PFSK-1 (cell line): Measurements from ENCODE around the gene GPR158.

Experiments
- FOXP2 ChIP-seq: optimal IDR thresholded peaks from 2 replicates; pipeline ENCODE3; 2011; ENCODE audit warnings: borderline replicate concordance, control low read depth, inconsistent platforms; ENCODE audit not compliant: insufficient read depth; ENCODE audit errors: extremely low read length, extremely low read depth
- POLR2AphosphoS5 ChIP-seq: IDR thresholded peaks from 2 replicates; pipeline ENCODE4 v1.6.1; 2012; ENCODE audit warnings: low read depth, mild to moderate bottlenecking, control low read depth, low read length, moderate library complexity
- REST ChIP-seq, 2 experiments: IDR thresholded peaks; 2 replicates each; pipeline versions ENCODE4 v1.6.1 to v1.8.0; 2011 to 2012; ENCODE audit warnings: low read depth in 2 of 2, low read length in 2 of 2, control low read depth in 1 of 2, inconsistent platforms in 1 of 2, mild to moderate bottlenecking in 1 of 2, moderate library complexity in 1 of 2; ENCODE audit not compliant: insufficient read depth in 1 of 2
- SIN3A ChIP-seq: IDR thresholded peaks from 2 replicates; pipeline ENCODE4 v1.6.1; 2012; ENCODE audit warnings: mild to moderate bottlenecking, low read length, moderate library complexity, borderline replicate concordance; ENCODE audit not compliant: insufficient read depth
- TAF1 ChIP-seq: IDR thresholded peaks from 2 replicates; pipeline ENCODE4 v1.6.1; 2012; ENCODE audit warnings: low read length, control low read depth, borderline replicate concordance; ENCODE audit not compliant: insufficient read depth

Gene GPR158

GRCh38 chr10:25383686-25384085 lies 208.9 kb downstream of the GPR158 start:
- TF ChIP-seq POLR2AphosphoS5 (no peak), REST (IDR thresholded peaks at IDR 0.05; ENCODE audit: insufficient read depth in 1 of 2, low read depth in 2 of 2, low read length in 2 of 2) (no peak), FOXP2 (no peak), SIN3A (no peak), TAF1 (no peak)

DNA sequence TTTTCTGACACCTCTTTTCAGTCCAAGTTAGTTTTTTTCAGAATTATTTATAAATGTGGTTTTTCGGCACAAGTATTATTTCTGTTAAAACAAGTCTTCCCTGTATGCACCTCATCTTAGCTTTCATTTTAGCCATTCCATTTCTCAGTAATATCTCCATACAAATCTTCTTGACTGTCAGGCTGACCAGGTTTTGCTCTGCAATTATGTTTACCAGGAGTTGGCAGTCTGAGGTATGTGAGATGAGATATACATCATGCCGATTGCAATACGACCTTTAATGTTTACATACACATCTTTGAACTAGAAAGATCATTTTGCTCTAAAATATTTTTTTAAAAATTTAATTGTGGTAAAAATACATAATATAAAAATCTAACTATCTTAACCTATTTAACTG lies 209.8 kb downstream of the GPR158 start:
- no peak for TF ChIP-seq FOXP2
- no peak for TF ChIP-seq TAF1
- TF ChIP-seq REST (IDR thresholded peaks at IDR 0.05; ENCODE audit: insufficient read depth in 1 of 2, low read depth in 2 of 2, low read length in 2 of 2), result no peak
- no peak for TF ChIP-seq POLR2AphosphoS5
- no peak for TF ChIP-seq SIN3A

GRCh38 chr10:25388188-25388861 lies 213.5 kb downstream of the GPR158 start:
- TF ChIP-seq SIN3A (no peak), TAF1 (no peak), REST (IDR thresholded peaks at IDR 0.05; ENCODE audit: insufficient read depth in 1 of 2, low read depth in 2 of 2, low read length in 2 of 2) (no peak), POLR2AphosphoS5 (no peak), FOXP2 (no peak)

DNA sequence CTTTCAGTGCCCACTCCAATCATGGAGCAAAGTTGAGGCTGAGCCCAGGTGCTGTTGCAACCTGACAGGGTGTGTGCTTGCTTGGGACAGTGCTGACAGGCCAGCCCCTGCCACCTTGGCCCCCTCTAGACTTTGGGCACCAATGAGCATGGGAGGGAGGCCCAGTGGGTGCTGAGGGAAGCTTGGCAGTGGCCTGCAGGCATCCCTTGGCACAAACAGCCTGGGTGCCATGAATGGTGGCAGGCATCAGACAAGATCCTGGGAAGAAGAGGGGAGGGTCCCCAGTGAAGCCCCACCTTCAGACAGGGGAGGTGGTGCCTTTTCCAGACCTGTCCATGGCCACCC lies 214.0 kb downstream of the GPR158 start:
- TF ChIP-seq TAF1 (no peak), SIN3A (no peak), POLR2AphosphoS5 (no peak), FOXP2 (no peak), REST (IDR thresholded peaks at IDR 0.05; ENCODE audit: insufficient read depth in 1 of 2, low read depth in 2 of 2, low read length in 2 of 2) (no peak)

- TF ChIP-seq REST (IDR thresholded peaks at IDR 0.05; ENCODE audit: insufficient read depth in 1 of 2, low read depth in 2 of 2, low read length in 2 of 2), result no peak
These were observed 215.9 kb downstream of the GPR158 start for GRCh38 chr10:25390733-25391132.
